Occipital lobe (tissue), 2 donors: ENCODE measurements around the gene KIFBP. TPM values are rescaled to one million over a fixed set of nuclear protein-coding genes. Genes with fewer than 3 reads are reported as not detected.

ENCODE experiments used
- DNase-seq: peaks from one replicate; lab custom pipeline; 2025; lab: John Stamatoyannopoulos, UW
- total RNA-seq: library from RNA; depleted of rRNA; stranded (reverse); fragments of >200 nt; gene quantifications from one replicate; pipeline ENCODE4 v1.2.3, GENCODE V29; 2014

Gene KIFBP
- total RNA-seq, 1 donor from 2014 or later, result 36.8 TPM

DNA sequence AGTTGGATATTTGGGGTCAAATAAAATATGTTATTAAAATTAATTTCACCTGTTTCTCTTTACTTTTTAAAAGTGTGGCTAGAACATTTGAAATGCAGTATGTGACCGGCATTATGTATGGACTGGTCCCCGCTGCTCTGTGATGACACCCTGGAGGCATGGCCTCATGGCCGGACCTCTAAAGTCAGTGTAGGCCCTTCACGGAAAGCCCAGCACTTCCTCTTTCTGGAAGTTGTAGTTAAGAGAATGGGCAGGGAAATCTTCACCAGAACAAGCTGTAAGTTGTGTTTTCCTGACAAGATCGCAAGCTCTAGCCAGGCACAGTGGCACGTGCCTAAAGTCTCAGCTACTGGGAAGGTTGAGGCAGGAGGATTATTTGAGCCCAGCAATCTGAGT lies 61.0 kb downstream of the KIFBP start:
- no peak for DNase-seq

DNA sequence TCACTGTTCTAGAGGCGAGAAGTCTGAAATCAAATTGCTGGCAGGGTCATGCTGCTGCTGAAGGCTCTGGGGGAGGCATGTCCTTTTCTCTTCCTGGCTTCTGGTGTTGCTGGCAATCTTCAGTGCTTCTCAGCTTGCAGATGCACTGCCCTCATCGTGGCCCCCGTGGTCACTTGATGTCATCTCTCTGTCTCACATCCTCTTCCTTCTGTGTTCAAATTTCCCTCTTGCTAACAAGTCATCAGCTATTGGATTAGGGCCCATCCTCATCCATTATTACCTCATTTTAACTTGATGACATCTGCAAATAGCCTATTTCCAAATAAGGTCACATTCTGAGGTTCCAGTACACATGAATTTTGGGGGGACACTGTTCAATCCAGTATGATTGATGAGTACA lies 62.7 kb downstream of the KIFBP start:
- no peak for DNase-seq

DNA sequence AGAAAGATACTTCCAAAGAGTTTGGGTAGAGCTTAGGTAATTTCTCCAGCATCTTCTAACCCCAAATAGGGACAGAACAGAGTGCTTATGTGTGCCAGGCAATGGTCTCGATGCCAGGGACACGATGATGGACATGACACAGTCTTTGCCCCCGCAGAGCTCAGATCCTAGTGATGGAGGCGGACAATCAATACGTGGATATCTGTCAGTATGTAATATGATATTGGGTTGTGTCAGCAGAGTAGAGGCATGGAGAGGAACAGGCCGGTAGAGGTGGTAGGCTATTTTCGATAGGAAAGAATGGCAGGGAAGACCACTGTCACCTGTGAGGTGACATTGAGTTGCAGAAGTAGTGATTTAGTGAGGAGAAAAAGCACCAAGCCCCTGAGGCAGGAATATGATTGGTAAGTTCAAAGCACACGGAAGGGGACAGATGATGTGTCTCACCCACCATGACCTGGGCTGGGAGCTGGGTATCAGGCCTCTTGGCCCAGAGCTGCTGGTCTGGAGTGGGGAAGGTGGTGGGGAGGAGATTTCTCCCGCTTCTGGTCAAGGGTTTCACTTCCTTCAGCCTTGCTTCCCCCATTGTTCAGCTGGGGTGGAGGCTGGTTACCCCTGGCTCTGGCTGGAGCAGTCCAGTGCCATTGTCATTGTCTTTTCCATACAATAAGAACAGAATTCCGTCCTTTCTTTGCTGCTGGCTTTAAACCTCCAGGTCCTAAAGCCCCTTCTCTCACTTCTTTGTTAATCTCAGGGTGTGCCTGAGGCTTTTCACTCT lies 63.3 kb downstream of the KIFBP start:
- DNase-seq, result no peak

DNA sequence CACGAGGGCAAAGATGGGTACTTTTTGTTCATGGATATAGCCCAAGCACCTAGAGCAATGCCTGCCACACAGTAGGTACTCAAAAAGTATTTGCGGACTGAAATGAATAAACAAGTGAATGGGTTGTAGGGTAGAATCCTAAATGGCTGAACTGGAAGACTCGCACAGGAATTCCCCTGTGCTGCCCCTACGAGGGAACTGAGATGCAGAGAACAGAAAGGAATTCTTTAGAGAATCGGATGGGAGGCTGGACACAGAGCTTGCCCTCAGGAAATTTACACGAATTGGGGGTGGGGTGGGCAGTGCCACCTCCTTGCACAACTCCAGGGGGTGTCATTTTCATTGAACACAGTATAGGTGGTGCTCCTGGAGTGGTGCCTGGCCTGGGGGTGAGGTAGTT lies 64.1 kb downstream of the KIFBP start:
- no peak for DNase-seq

DNA sequence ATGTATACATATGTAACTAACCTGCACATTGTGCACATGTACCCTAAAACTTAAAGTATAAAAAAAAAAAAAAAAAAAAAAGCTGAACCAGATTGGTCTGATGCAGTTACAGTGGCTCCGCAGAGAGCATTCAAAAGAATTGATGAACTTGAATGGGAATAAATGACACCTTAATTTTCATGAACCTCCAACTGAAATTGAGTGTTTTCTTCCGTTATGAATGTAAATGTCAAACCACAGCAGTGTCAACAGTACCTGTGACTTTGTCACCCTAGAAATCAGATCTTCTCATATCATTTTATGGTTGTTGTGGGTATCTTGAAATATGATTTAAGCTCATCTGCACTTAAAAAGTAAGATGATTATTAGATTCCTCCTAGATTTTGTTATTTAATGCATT lies 66.6 kb downstream of the KIFBP start:
- no peak for DNase-seq

DNA sequence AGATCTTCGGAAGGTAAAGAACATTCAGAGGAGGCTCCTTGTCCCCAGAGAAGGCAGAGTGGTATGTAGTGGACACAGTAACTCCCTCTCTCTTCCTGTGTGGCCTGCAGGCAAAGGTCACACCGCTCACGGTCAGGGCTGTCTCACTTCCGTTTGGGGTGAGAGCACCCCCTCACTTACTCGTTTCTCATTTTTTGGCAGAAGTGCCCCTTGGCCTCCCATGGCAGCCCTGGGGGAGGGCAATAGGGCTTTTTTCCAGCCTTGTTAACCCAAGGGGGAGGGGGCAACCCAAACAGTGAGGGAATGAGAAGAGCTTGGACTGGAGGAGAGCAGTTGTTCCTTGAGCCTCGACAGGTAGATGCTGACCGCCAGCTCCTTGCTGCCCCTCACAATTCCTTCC lies 67.5 kb downstream of the KIFBP start:
- no peak for DNase-seq

DNA sequence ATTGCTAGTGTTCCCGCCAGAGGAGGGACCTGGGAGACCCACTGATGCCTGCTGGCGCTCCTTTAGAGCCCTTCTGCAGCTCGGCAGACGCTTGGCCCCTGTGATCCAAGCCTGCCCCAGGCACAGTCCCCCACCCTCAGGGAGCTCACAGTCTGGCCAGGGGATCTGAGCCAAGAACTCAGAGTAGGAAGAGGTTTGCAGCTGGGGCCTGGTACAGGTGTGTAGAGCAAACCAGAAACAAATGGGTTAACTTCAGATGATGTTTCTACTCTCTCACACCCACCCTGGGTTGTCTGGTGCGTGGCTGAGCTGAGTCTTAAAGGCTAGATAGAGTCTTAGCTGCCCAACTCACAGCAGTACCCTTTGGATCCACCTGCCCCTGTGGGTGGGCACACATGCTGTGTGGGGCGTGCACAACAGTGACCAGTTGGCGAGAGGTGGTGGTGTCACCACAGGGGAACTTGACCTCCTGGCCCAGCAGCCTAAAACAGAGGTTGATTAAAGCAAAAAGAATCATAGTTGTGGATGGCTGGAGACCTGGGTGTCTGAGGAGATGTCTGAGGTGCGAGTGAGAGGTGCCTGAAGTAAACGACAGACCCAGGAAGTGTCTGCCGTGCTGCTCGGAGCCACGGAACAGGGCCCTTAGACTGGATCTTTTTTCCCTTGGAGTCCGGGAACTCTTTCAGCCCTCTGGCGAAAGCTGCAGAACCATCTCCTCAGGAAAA lies 68.1 kb downstream of the KIFBP start:
- DNase-seq, result no peak

DNA sequence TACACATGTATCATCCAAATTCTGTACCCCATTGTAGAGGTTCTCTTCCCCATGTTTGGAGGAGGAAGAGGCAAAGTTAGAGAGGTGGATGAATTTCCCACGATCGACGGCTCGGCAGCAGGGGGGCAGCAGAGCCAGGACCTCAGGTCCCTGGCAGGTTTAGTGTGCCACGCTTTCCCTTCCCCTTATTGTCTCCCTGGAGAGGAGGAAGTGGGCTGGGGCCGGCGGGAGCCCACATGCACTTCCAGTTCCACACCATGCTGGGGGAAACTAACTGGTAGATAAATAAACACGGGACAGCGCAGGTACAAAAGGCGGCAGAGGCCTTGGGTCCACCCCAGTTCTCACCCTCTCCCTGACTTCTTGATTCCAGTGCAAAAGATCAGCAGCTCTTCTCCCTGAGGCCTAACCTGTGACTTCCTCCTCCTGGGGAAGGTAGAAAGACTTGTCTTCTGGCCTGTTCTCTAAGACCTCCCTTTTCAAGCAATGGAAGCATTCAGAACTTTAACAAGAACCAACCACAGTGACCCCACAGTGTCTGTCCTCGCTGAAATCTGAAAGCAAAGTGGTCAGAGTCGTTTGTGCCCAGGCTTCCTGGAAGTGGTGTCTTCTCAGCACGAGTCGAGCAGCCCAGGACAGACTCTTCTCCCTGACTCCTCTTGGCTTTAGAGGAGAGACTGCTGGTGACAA lies 68.8 kb downstream of the KIFBP start:
- DNase-seq, result no peak

DNA sequence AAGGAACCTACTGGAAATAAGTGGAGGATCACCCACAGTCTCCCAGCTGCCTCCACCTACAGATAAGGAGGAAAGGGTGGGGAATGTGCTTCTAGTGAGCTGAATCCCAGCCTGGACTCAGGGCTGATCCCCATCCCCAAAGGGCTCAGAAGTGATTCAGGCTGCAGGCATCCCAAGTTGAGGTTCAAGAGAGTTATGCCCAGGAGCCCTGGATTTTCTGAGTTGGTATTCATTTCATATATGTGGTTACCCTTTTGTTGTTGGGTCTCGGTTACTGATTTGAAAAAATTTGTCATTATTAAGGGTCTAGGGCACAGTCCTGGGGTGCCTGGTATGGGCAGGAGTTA lies 69.3 kb downstream of the KIFBP start:
- DNase-seq, result no peak

DNA sequence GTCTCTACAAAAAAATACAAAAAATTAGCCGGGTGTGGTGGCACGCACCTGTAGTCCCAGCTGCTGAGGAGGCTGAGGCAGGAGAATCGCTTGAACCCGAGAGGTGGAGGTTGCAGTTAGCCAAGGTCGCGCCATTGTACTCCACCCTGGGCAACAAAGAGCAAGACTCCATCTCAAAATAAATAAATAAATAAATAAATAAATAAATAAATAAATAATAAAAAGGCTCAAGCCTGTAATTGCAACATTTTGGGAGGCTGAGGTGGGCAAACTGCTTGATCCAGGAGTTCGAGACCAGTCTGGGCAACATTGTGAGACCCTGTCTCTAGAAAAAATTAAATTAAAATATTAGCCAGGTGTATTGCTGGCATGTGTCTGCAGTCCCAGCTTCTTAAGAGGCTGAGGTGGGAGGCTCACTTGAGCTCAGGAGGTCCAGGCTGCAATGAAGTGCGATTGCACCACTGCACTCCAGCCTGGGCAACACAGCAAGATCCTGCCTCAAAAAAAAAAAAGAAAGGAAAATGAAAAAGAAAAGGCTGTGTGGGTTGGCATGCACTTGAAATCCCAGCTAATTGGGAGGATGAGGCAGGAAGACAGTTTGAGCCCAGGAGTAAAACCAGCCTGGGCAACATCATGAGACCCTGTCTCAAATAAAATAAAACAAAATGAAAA lies 71.7 kb downstream of the KIFBP start:
- no peak for DNase-seq

DNA sequence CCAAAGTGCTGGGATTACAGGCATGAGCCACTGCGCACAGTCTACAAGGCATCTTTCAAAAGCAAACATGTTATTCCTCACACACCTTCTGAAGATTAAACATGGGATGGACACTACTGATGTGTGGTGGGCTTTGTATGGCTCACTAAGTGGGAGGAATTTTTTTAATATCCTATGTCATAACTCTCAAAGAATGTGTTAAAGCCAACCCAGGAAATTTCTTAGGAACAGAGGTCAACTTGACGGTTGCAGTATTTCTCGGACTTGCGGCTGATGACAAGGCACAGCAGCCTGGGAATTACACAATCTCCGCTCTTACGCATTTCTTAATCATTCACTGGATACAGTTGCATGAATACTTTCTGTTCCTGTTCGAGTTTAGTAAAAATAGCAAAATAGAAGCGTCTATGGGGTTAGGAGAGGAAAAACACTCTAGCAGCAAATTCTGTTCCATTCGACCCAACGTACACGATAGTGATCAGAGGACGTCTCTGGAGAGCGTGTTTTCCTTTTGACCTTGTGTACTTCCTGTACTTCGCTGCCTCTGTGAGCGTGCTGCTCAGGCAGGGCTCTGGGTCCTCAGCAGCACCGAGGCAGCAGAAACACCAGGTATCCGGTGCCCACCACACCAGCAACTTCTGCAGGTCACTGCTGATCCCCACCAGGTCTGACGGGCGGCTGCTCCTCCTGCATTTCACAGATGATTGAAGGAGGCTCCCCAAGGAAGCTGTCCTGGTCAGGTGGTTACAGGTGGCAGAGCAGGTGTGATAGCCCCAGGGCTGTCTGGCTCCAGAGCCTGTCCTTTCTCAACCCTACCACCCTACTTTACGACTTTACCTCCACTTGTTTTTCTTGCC lies 72.9 kb downstream of the KIFBP start:
- DNase-seq, result no peak

DNA sequence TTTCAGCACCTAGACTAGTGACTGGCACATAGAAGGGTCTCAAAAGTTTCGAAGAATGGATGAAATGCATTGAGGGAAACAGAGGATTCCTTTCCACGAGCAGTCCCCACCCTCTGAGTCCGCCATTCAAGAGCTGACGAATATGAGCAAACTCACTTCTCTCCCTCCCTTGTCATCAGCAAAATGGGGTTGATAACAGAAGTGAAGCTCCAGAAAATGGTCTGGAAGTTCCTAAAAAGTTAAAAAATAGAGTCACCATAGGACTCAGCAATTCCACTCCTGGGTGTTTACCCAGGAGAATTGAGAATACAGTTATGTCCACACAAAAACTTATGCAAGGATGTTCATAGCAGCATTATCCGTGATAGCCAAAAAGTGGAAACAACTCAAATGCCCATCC lies 74.3 kb downstream of the KIFBP start:
- no peak for DNase-seq

DNA sequence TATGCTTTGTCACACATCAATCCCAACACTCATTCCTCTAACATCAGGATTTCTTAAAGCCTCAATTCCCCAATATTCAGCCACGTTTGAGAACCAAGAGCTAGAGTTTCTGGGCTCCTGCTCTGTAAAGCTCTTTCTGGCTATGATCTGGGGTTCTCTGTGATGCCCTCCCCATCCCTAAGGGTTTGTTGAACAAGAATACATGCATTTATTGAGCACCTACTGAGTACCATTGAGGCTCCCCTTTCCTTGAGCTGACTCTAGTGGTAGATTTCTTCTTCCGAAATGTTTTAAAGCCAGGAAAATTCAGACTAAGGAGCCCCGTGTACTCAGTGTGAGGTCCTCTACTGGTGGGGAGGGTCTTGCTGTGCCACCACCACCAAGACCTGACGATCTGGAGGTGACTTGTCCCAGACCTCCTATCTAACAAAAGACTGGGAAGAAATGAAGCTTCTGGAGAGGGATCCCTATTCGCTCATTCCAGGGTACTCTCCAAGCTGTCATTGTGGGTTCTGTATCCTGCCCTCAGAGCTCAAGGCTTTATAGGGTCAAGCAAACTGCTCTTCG lies 76.2 kb downstream of the KIFBP start:
- no peak for DNase-seq

DNA sequence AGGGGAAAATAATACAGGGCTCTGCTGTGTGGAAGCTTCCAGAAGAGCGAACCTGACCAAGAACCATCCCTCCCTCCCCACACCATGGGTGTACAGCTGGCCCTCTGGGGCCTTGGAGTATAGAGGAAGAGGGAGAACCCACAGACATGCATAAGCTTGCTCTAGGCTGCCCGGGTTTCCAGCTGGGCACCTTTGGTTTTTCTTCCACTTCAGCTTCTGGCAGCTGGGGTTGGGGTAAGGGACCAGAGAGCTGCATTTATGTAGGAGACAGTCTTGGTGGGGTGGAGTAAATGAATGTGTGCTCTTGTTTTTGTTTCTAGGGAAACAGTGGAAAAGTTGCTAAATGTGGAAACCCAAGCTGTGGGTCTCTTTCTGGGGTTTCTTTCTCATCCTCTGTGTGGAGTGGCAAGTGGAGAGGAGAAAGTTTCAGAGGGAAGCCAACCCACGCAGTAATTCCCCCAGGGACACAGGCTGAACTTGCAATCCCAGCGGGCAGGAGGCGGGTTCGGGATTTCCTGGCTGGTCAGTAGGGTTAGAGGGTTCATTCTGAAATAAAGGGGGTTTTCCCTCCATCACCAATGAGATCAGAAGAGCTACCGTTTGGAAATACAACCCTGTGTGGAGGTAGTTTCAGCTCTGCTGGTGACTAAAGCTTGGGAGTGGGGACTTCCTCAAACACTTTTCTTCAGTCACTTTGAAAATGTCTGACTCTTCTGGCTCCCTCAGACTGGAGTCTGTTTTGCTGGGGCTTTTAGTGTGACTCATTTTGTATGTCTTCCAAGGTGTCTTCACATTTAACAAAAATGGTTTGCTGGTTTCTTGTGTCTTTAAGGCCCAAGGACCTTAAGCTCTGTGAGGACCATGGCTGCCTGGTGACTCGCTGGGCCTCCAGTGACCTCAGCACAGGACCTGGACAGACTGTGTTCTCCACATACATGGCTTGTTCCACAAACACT lies 77.1 kb downstream of the KIFBP start:
- DNase-seq, result no peak

Other genes with a start within 250 kb of the KIFBP start
- 7.0 TPM for gene STOX1, start 161.3 kb upstream of the KIFBP start, total RNA-seq
- 54.4 TPM for gene DDX50, start 87.5 kb upstream of the KIFBP start, total RNA-seq
- 49.4 TPM for gene DDX21, start 32.6 kb upstream of the KIFBP start, total RNA-seq
- 24.8 TPM for gene SRGN, start 99.3 kb downstream of the KIFBP start, total RNA-seq
- gene VPS26A, start 135.4 kb downstream of the KIFBP start, total RNA-seq, result 56.6 TPM
- 32.8 TPM for gene SUPV3L1, start 191.4 kb downstream of the KIFBP start, total RNA-seq
- gene HKDC1, start 231.5 kb downstream of the KIFBP start, total RNA-seq, result 2.3 TPM